H1 (cell line): ENCODE data around the gene NKD2. TPM values are rescaled to one million over a fixed set of nuclear protein-coding genes. Genes with fewer than 3 reads are reported as not detected.

Experiments used
- RBBP5 ChIP-seq: IDR thresholded peaks from 2 replicates; pipeline ENCODE4 v1.7.1; 2012; ENCODE audit warnings: low read depth, mild to moderate bottlenecking, inconsistent platforms, low read length, moderate library complexity, borderline replicate concordance
- SIX5 ChIP-seq: IDR thresholded peaks from 2 replicates; pipeline ENCODE4 v1.6.1; 2011; ENCODE audit warnings: mild to moderate bottlenecking, low read depth, low read length
- SP1 ChIP-seq: IDR thresholded peaks from 2 replicates; pipeline ENCODE4 v1.6.1; 2011; ENCODE audit warnings: low read depth, low read length
- polyA plus RNA-seq, 7 experiments: library from polyadenylated mRNA; depleted of rRNA in 3 of 7; stranded (reverse) in 5 of 7; unstranded in 2 of 7; fragments of >200 nt in 5 of 7; fragments of 200-250 nt in 2 of 7; gene quantifications; 1 replicate in 5 of 7; 2 replicates in 1 of 7; 4 replicates in 1 of 7; pipeline versions ENCODE4 v1.2.1 to v1.2.3, GENCODE V29; 2011 to 2013; ENCODE audit warnings: missing spikeins in 2 of 7, mixed read lengths in 2 of 7
- total RNA-seq: library from RNA; stranded (reverse); fragmentation: NEBNext Ultra II Directional; extraction: Animal tissue kit (Norgen Biotek cat#: 25700); gene quantifications from 2 replicates; pipeline ENCODE4 v1.2.1, GENCODE V29; 2021

NKD2 gene
- total and polyA plus RNA-seq, 2 of the 8 experiments (the other 6 are each of a cell fraction or from before 2014, with no cell fraction given), result 5.5 to 7.9 TPM

DNA sequence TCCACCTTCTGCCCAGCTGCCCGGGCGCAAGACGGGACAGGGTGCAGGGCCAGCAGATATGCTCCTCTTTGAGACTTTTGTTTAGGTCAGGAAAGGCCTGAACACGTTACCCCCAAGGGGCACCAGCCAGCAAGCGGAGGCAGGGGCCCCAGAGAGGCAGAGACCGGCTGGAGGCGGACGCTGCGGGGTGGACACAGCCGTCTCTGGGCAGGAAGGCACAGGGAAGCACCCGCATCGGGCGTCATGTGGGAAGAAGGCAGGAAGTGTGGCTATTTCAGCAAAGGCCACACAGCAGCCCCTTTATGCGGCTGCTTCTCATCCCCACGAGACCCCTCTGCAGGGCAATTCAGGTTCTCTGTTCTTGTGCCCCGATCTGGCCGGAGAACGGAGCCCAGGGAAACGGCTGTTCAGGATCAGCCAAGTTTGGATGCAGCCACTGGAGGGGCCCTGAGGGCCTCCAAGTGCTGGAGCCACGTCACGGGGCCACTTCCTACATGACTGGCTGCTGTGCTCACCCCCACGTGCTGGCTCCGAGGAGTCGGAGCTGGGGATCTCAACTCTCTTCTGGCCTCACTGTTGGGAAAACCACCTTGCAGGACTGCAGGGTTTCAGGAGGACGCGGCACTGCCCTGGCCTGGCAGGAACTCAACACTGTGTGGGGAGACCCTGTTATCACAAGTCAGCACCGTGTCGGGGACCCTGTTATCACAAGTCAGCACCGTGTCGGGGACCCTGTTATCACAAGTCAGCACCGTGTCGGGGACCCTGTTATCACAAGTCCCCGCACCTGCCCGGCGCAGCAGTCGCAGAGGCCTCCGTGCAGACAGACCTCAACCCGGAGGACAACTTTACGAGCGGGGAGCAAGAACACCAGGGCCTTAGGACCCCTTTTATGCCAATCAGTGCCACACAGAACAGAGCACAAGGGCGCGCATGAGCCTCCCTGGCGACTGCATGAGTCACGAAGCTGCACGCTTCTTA, 58.8 kb downstream of the NKD2 start (continued):
- TF ChIP-seq RBBP5 (no peak), SIX5 (no peak), SP1 (no peak)
